ENCODE measurements around the gene ALDH1L1. TPM values are rescaled to one million over a fixed set of nuclear protein-coding genes. Genes with fewer than 3 reads are reported as not detected.

Gene ALDH1L1
- polyA plus RNA-seq, 3 donors: not detected

DNA sequence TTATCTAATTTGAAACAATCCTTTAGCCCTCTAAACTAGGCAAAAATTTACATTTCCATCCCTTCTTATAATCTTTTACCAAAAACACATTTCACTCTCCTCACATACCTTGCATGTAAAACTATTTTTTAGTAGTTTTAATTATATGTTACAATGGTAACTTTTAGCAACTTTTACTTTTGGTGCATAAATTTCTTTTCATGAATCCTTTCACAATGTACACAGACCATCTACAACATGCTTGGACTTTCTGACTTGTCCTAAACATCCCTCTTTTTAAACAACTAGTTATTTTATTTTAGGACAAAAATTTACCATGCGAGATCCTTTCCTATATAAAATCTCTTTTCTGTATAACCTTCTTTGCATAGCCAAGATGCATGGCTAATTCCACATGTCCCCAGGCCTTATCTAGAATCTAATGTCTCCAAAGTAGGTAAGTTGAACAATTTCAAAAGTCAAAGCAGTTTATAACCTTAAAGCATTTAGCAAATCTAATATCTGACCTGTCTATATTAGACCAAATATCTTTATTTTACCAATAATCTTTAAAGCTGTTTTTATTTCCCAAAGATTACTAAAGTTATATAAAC lies 14.4 kb upstream of the ALDH1L1 start:
- Histone ChIP-seq H3K4me1 (ENCODE audit: control insufficient read depth in 1 of 2, insufficient read depth in 2 of 2, low read length in 2 of 2) (no peaks in the 10 kb centered on the region), H3K4me2 (replicated peaks; ENCODE audit: extremely low read depth, low read length, poor library complexity, severe bottlenecking) (no peak overlapping the region), H3K9ac (ENCODE audit: insufficient read depth, low read length, poor library complexity, severe bottlenecking) (no peak overlapping the region), H3K4me3 (replicated peaks in 1 of 3; ENCODE audit: low read depth in 2 of 3, low read length in 3 of 3) (no peak overlapping the region), H3K27me3 (ENCODE audit: control insufficient read depth in 2 of 2, insufficient read depth in 2 of 2, low read length in 2 of 2) (no peaks in the 10 kb centered on the region), H3K9me3 (replicated peaks in 1 of 2; ENCODE audit: control insufficient read depth in 1 of 2, insufficient read depth in 1 of 2, low read length in 2 of 2) (peaks cover 2 to 13% of the 10 kb centered on the region in 2 donors), H4K20me1 (ENCODE audit: insufficient read depth, low read length) (no peaks in the 10 kb centered on the region), H2AFZ (ENCODE audit: insufficient read depth, low read depth, low read length, poor library complexity, severe bottlenecking) (no peak overlapping the region), H3K36me3 (replicated peaks in 1 of 2; ENCODE audit: control insufficient read depth in 1 of 2, insufficient read depth in 2 of 2, low read length in 2 of 2) (no peaks in the 10 kb centered on the region), H3K27ac (ENCODE audit: low read depth in 1 of 2, low read length in 2 of 2) (no peak overlapping the region), H3K79me2 (ENCODE audit: insufficient read depth, low read length) (no peaks in the 10 kb centered on the region)
- no CpG with 5 or more reads among the region's 1 CpG for WGBS (ENCODE audit: insufficient coverage)
- peaks cover 8 to 27% (median 17%) of the 10 kb centered on the region in 7 donors for H3K9me3 Mint-ChIP-seq
- H3K27me3 Mint-ChIP-seq (ENCODE audit: low read depth in 3 of 3): peaks cover under 1 to 11% (median 5%) of the 10 kb centered on the region in 3 donors
- H3K36me3 Mint-ChIP-seq: no peaks in the 10 kb centered on the region
- H3K27ac Mint-ChIP-seq: no peak overlapping the region
- no peak for DNase-seq
- TF ChIP-seq, protein P1, sequence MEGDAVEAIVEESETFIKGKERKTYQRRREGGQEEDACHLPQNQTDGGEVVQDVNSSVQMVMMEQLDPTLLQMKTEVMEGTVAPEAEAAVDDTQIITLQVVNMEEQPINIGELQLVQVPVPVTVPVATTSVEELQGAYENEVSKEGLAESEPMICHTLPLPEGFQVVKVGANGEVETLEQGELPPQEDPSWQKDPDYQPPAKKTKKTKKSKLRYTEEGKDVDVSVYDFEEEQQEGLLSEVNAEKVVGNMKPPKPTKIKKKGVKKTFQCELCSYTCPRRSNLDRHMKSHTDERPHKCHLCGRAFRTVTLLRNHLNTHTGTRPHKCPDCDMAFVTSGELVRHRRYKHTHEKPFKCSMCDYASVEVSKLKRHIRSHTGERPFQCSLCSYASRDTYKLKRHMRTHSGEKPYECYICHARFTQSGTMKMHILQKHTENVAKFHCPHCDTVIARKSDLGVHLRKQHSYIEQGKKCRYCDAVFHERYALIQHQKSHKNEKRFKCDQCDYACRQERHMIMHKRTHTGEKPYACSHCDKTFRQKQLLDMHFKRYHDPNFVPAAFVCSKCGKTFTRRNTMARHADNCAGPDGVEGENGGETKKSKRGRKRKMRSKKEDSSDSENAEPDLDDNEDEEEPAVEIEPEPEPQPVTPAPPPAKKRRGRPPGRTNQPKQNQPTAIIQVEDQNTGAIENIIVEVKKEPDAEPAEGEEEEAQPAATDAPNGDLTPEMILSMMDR (IDR thresholded peaks at IDR 0.05): no peak
- no peak overlapping the region for H3K4me3 Mint-ChIP-seq
- no peaks in the 10 kb centered on the region for H3K4me1 Mint-ChIP-seq
- intact Hi-C loops (cut with micrococcal nuclease): no loop called here

DNA sequence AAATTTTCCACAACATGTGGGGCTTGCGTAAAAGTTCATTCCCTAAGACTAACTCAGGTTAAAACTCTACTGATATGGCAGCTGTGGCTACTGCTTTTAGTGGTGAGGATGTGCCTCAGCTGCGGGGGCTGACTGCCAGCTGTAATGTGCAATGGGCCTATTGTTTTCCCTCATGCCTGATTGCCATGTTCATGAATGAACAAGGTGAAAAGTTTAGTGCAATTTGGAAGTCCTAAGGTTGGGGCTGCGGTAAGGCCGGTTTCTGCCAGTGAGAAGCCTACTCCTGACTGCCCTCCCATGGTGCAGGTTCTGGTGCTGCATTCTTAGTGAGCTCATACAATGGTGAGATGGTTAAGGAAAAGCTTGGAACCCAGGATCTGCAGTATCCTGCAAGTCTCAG lies 10.9 kb upstream of the ALDH1L1 start:
- no peak overlapping the region for H3K4me2 ChIP-seq (replicated peaks; ENCODE audit: extremely low read depth, low read length, poor library complexity, severe bottlenecking)
- H3K79me2 ChIP-seq (ENCODE audit: insufficient read depth, low read length): no peaks in the 10 kb centered on the region
- H3K4me3 ChIP-seq (replicated peaks in 1 of 3; ENCODE audit: low read depth in 2 of 3, low read length in 3 of 3): no peak overlapping the region
- no peaks in the 10 kb centered on the region for H3K4me1 ChIP-seq (ENCODE audit: control insufficient read depth in 1 of 2, insufficient read depth in 2 of 2, low read length in 2 of 2)
- H2AFZ ChIP-seq (ENCODE audit: insufficient read depth, low read depth, low read length, poor library complexity, severe bottlenecking): no peak overlapping the region
- no peak overlapping the region for H3K27ac Mint-ChIP-seq
- intact Hi-C loops (cut with micrococcal nuclease): no loop called here
- no peak overlapping the region for H3K4me3 Mint-ChIP-seq
- no peak for DNase-seq
- no peak overlapping the region for H3K9ac ChIP-seq (ENCODE audit: insufficient read depth, low read length, poor library complexity, severe bottlenecking)
- no peaks in the 10 kb centered on the region for H3K36me3 Mint-ChIP-seq
- WGBS (ENCODE audit: insufficient coverage): no CpG with 5 or more reads among the region's 4 CpGs
- no peaks in the 10 kb centered on the region for H3K27me3 ChIP-seq (ENCODE audit: control insufficient read depth in 2 of 2, insufficient read depth in 2 of 2, low read length in 2 of 2)
- no peaks in the 10 kb centered on the region for H3K4me1 Mint-ChIP-seq
- no peaks in the 10 kb centered on the region for H4K20me1 ChIP-seq (ENCODE audit: insufficient read depth, low read length)
- H3K9me3 ChIP-seq (replicated peaks in 1 of 2; ENCODE audit: control insufficient read depth in 1 of 2, insufficient read depth in 1 of 2, low read length in 2 of 2): peaks cover 2 to 13% of the 10 kb centered on the region in 2 donors
- peaks cover 3 to 19% (median 11%) of the 10 kb centered on the region in 7 donors for H3K9me3 Mint-ChIP-seq
- no peak overlapping the region for H3K27ac ChIP-seq (ENCODE audit: low read depth in 1 of 2, low read length in 2 of 2)
- no peaks in the 10 kb centered on the region for H3K36me3 ChIP-seq (replicated peaks in 1 of 2; ENCODE audit: control insufficient read depth in 1 of 2, insufficient read depth in 2 of 2, low read length in 2 of 2)
- TF ChIP-seq, protein P1 (IDR thresholded peaks at IDR 0.05): no peak
- peaks cover 5 to 7% (median 6%) of the 10 kb centered on the region in 3 donors for H3K27me3 Mint-ChIP-seq (ENCODE audit: low read depth in 3 of 3)
